IPS DF 6.9 (cell line): ENCODE measurements around the gene CCDC177.

Experiments used
- DNase-seq: peaks from one replicate; pipeline ENCODE4 v3.0.0-alpha.2; 2013; ENCODE audit warnings: low read depth, low spot score
- H3K27ac ChIP-seq: one replicate; pipeline ENCODE4 v1.5.1; 2013; ENCODE audit warnings: low read length, control low read depth
- H3K27me3 ChIP-seq: 2 replicates; pipeline ENCODE4 v1.6.1; 2013; ENCODE audit warnings: mild to moderate bottlenecking, low read length; ENCODE audit not compliant: control insufficient read depth, insufficient read depth
- H3K36me3 ChIP-seq: 2 replicates; pipeline ENCODE4 v1.6.1; 2013; ENCODE audit warnings: low read length; ENCODE audit not compliant: control insufficient read depth, insufficient read depth
- H3K4me1 ChIP-seq: 2 replicates; pipeline ENCODE4 v1.6.1; 2013; ENCODE audit warnings: low read length; ENCODE audit not compliant: control insufficient read depth, insufficient read depth
- H3K4me3 ChIP-seq: 2 replicates; pipeline ENCODE4 v1.5.1; 2013; ENCODE audit warnings: mild to moderate bottlenecking, low read length
- H3K9me3 ChIP-seq: 2 replicates; pipeline ENCODE4 v1.6.1; 2013; ENCODE audit warnings: low read length, inconsistent platforms; ENCODE audit not compliant: control insufficient read depth, insufficient read depth
- WGBS: extraction: QIAGEN DNeasy Blood & Tissue Kit; methylation state at CpG from one replicate; pipeline ENCODE4 v1.1.7; 2013; ENCODE audit warnings: mixed read lengths, missing lambda C conversion rate; ENCODE audit not compliant: insufficient read length, insufficient coverage; 5-methylcytosine and 5-hydroxymethylcytosine counted together

Gene CCDC177

DNA sequence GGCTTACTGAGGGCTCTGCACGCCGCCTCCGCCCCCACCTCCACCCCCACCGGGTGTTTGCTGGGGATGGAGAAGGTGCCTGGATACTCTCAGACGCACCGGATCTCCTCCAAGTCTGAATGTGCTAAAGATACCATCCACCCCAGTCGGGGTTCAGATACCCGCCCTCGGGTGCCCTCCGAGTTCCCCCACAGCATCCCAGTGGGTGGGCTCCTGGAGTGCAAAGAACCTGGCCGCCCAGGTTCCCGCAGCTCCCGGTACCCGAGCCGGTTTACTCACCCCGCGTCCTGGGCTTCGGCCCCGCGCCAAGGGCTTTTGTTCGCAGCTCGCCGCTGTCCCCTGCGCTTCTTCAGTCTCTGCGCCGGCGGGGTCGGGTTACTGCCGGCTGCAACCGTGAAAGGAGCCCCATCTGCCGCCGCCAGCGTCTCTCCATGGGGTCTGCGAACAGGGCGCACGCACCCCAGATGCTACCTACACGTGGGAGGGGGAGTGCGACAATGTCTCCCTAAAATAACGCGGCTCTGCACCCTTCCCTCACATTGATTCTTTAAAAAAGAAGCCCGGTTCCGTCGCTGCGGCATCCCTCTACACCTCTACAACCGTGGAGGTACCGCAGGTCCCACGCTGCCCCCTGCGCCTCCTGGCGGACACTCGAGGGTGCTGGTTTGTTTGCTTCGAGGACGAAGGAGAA lies at the start of gene CCDC177:
Gene CCDC177, minus strand, starts transcription at position 609 of the 691 bp plus-strand sequence. CDS start 1,249 bp downstream, outside the sequence.
- Histone ChIP-seq H3K27ac (no peak within 1 kb of the TSS), H3K27me3 (peaks cover 35% of the 10 kb centered on the region), H3K9me3 (no peaks in the 10 kb centered on the region), H3K4me1 (peaks cover 3% of the 10 kb centered on the region; the same call in 1 of the 2 replicates), H3K4me3 (peak within 1 kb of the TSS; percentile 18; the same call in 1 of the 2 replicates), H3K36me3 (no peaks in the 10 kb centered on the region; the same call in 1 of the 2 replicates)
- no CpG with 5 or more reads among the region's 52 CpGs for WGBS
- no peak for DNase-seq

GRCh38 chr14:69624136-69624535 lies 49.5 kb upstream of the CCDC177 start:
- H3K4me1 ChIP-seq = no peaks in the 10 kb centered on the region
- H3K27ac ChIP-seq = no peak overlapping the region
- H3K9me3 ChIP-seq = no peaks in the 10 kb centered on the region
- no peaks in the 10 kb centered on the region for H3K27me3 ChIP-seq
- H3K4me3 ChIP-seq = no peak overlapping the region
- no peaks in the 10 kb centered on the region for H3K36me3 ChIP-seq
- DNase-seq = no peak
- WGBS = no CpG with 5 or more reads among the region's 4 CpGs

- H3K4me1 ChIP-seq = no peaks in the 10 kb centered on the region
- no CpG with 5 or more reads among the region's 2 CpGs for WGBS
- H3K9me3 ChIP-seq = no peaks in the 10 kb centered on the region
- no peak overlapping the region for H3K4me3 ChIP-seq
- no peak overlapping the region for H3K27ac ChIP-seq
- no peaks in the 10 kb centered on the region for H3K36me3 ChIP-seq
- no peaks in the 10 kb centered on the region for H3K27me3 ChIP-seq
- DNase-seq = no peak
These were observed 46.3 kb upstream of the CCDC177 start for GRCh38 chr14:69620981-69621380.

DNA sequence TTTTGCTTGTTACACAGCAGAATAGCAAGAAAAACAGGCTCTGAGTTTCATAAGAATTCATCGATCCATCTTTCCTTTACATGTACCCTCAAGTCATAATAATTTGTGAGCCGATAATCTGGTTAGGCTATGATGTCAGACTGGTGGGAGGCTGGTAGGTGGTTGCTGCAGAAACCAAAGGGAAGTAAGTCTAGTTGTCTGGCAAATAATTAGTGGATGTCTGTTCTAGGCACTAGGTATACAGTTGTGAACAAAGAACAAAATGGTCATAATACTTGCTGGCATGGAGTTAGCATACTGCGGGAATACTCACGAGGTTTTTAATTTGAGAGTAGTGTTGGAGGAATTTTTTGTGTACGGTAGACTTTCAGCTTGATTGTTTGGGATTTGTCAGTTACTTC lies 45.5 kb upstream of the CCDC177 start:
- no peaks in the 10 kb centered on the region for H3K36me3 ChIP-seq
- H3K9me3 ChIP-seq = no peaks in the 10 kb centered on the region
- H3K27ac ChIP-seq = no peak overlapping the region
- H3K4me3 ChIP-seq = no peak overlapping the region
- 100% methylated on average over 3 of the region's 5 CpGs for WGBS
- no peaks in the 10 kb centered on the region for H3K27me3 ChIP-seq
- no peaks in the 10 kb centered on the region for H3K4me1 ChIP-seq
- no peak for DNase-seq

GRCh38 chr14:69619012-69619411 lies 44.3 kb upstream of the CCDC177 start:
- H3K4me1 ChIP-seq = no peaks in the 10 kb centered on the region
- no peak overlapping the region for H3K27ac ChIP-seq
- no peak for DNase-seq
- no CpG with 5 or more reads among the region's 4 CpGs for WGBS
- no peaks in the 10 kb centered on the region for H3K36me3 ChIP-seq
- H3K27me3 ChIP-seq = no peaks in the 10 kb centered on the region
- H3K4me3 ChIP-seq = no peak overlapping the region
- H3K9me3 ChIP-seq = no peaks in the 10 kb centered on the region

DNA sequence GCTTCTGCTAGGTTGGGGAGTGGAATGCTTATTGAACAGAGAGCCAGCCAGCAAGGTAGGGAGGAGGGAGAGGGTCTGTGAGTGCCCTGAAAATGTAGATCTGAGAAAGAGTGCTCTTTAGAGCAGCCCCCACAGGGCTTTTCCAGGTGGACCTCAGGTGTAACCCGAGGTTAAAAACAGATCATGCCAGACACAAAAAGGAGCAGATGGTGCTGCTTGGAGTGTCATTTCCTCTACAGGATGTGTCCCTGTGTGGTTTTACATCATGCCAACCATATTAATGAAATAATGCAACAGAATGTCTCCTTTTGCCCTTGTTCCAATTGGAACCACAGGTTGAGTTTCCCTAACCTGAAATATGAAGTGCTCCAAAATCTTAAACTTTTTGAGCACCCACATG lies 43.1 kb upstream of the CCDC177 start:
- H3K4me3 ChIP-seq = no peak overlapping the region
- H3K27me3 ChIP-seq = no peaks in the 10 kb centered on the region
- DNase-seq = no peak
- no peaks in the 10 kb centered on the region for H3K9me3 ChIP-seq
- no peaks in the 10 kb centered on the region for H3K4me1 ChIP-seq
- no peak overlapping the region for H3K27ac ChIP-seq
- no peaks in the 10 kb centered on the region for H3K36me3 ChIP-seq
- no CpG with 5 or more reads among the region's 1 CpG for WGBS

DNA sequence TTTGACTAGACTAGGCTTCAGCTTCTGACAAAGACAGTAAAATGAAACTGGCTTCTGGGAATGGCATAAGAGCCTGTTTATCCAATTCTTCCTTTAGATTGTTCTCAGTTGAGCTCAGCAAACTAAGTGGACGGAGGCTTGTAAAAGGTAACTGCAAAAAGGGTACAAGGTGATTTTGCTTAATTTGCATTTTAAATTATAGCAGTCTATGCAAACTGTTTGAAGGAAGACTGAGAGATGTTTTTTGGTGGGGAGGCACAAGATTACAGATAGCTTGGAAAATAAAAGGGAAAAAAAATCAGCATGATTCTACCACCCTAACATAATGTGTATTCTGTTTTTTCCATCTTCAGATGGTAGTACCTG lies 41.7 kb upstream of the CCDC177 start:
- no CpG with 5 or more reads among the region's 1 CpG for WGBS
- DNase-seq = no peak
- no peaks in the 10 kb centered on the region for H3K9me3 ChIP-seq
- H3K27ac ChIP-seq = no peak overlapping the region
- H3K4me1 ChIP-seq = peaks cover 2% of the 10 kb centered on the region; the same call in 1 of the 2 replicates
- H3K36me3 ChIP-seq = no peaks in the 10 kb centered on the region
- no peaks in the 10 kb centered on the region for H3K27me3 ChIP-seq
- H3K4me3 ChIP-seq = no peak overlapping the region

DNA sequence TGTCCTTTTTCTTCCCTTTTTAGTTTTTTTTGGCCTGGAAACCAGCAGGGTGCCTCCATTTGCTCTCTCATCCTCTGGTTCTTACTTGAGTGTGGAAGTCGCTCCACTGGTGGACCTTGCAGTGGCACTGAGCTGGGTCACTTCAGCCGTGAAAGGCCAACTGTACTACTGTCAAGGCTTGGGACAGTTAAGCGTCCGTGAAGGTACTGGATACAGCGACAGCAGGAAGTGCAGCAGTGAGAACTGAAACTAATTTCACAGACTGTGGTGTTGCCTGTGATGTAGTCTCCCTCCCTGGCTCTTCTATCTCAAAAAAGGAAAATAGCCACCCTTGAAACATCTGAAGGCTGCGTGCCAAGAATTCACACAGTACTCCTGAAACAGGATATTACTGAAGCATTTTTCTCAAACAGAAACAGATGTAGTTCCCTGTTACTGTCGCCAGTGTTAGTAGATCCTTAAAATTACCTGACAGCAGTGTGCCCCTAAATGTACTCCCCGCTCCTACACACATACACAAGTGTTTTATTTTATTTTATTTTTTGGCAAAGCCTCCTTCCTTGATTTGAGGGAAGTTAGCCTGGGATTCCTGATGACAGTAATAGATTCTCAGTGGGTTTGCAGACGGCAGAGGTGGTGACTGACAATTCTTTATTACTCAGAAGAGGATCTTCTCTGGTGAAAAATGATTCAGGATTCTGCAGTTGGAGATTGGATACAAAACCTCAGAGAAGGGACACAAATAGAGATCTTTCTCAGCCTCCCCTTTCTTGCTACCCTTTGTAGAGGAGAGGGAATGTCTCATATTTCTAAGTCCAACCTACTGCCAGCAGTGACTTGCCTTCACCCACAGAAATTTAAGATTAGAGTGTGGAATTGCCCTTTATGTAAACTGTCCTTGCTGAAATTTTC lies 41.1 kb upstream of the CCDC177 start:
- Histone ChIP-seq H3K27me3 (no peaks in the 10 kb centered on the region), H3K27ac (no peak overlapping the region), H3K9me3 (no peaks in the 10 kb centered on the region), H3K4me3 (no peak overlapping the region), H3K4me1 (peaks cover 2% of the 10 kb centered on the region; the same call in 1 of the 2 replicates), H3K36me3 (no peaks in the 10 kb centered on the region)
- no peak for DNase-seq
- no CpG with 5 or more reads among the region's 9 CpGs for WGBS

DNA sequence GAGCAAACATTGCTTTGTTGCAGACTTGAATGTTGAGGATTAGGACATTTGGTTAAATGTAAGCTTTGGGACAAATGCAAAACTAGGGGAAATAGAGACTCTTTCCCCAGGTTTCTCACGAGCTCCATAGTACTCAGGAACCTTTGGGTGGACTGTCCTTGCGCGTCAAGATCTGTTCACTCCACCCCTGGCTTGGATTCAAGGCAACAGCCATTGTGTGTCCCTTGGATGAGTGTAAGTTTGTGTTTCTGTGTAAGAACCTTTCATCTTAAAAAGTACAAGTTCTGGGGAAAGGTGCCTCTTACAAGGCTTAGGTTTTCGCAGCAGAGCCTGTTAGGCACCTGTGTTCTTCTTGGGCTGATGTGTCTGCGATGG lies 40.4 kb upstream of the CCDC177 start:
- no peak for DNase-seq
- H3K27me3 ChIP-seq = no peaks in the 10 kb centered on the region
- no CpG with 5 or more reads among the region's 5 CpGs for WGBS
- no peak overlapping the region for H3K27ac ChIP-seq
- no peaks in the 10 kb centered on the region for H3K9me3 ChIP-seq
- H3K4me3 ChIP-seq = no peak overlapping the region
- H3K4me1 ChIP-seq = peaks cover 2% of the 10 kb centered on the region; the same call in 1 of the 2 replicates
- no peaks in the 10 kb centered on the region for H3K36me3 ChIP-seq

GRCh38 chr14:69614592-69614991 lies 39.9 kb upstream of the CCDC177 start:
- Histone ChIP-seq H3K9me3 (no peaks in the 10 kb centered on the region), H3K27ac (no peak overlapping the region), H3K4me1 (peaks cover 2% of the 10 kb centered on the region; the same call in 1 of the 2 replicates), H3K4me3 (no peak overlapping the region), H3K36me3 (no peaks in the 10 kb centered on the region), H3K27me3 (no peaks in the 10 kb centered on the region)
- WGBS = no CpG with 5 or more reads among the region's 2 CpGs
- no peak for DNase-seq
